H1 (cell line): ENCODE data around the gene GAS7. TPM values are rescaled to one million over a fixed set of nuclear protein-coding genes. Genes with fewer than 3 reads are reported as not detected.

Experiments used
- CTCF ChIA-PET: fragments of 300-600 bp; sonication (Branson Sonifier 250); formaldehyde crosslinking; loops from one replicate; lab custom pipeline; 2021; ENCODE audit not compliant: partially characterized antibody; lab: Charles Lee
- POLR2A ChIA-PET: fragments of 300-600 bp; sonication (Branson Sonifier 250); formaldehyde crosslinking; loops from one replicate; lab custom pipeline; 2021; ENCODE audit warnings: inconsistent platforms; ENCODE audit not compliant: partially characterized antibody; lab: Charles Lee
- DNase-seq, 2 experiments: peaks; one replicate each; pipeline versions ENCODE4 v3.0.0 to v3.0.0-alpha.2; 2010 to 2022; ENCODE audit warnings: low spot score in 2 of 2, low read depth in 1 of 2, mixed read lengths in 1 of 2
- FAIRE-seq: peaks from 2 replicates; lab custom pipeline; 2011; peaks lifted over from hg19 to GRCh38; lab: Jason Lieb, UNC
- H2AFZ ChIP-seq: 2 replicates; pipeline ENCODE4 v1.8.1; 2012; ENCODE audit warnings: low read length, inconsistent platforms
- H2AK5ac ChIP-seq: 2 replicates; pipeline ENCODE4 v1.6.1; 2013; ENCODE audit warnings: low read depth, low read length
- H2BK120ac ChIP-seq: replicated peaks from 2 replicates; pipeline ENCODE3; 2013; ENCODE audit warnings: low read depth, low read length, inconsistent platforms
- H2BK12ac ChIP-seq: 2 replicates; pipeline ENCODE4 v1.6.1; 2013; ENCODE audit warnings: low read depth, low read length
- H2BK15ac ChIP-seq: 2 replicates; pipeline ENCODE4 v1.6.1; 2013; ENCODE audit warnings: low read length
- H2BK20ac ChIP-seq: 2 replicates; pipeline ENCODE4 v1.6.1; 2013; ENCODE audit warnings: low read length
- H2BK5ac ChIP-seq: 2 replicates; pipeline ENCODE4 v1.6.1; 2013; ENCODE audit warnings: low read depth, low read length
- H3K14ac ChIP-seq: 2 replicates; pipeline ENCODE4 v1.6.1; 2013; ENCODE audit warnings: inconsistent platforms; ENCODE audit not compliant: insufficient read length
- H3K18ac ChIP-seq: 2 replicates; pipeline ENCODE4 v1.6.1; 2013; ENCODE audit warnings: low read length; ENCODE audit errors: extremely low read depth
- H3K23ac ChIP-seq: 2 replicates; pipeline ENCODE4 v1.6.1; 2013; ENCODE audit warnings: inconsistent platforms; ENCODE audit not compliant: insufficient read length
- H3K23me2 ChIP-seq: 2 replicates; pipeline ENCODE4 v1.6.1; 2013; ENCODE audit warnings: low read depth, low read length
- H3K27ac ChIP-seq: 2 replicates; pipeline ENCODE4 v1.6.1; 2011; ENCODE audit warnings: low read depth, low read length, inconsistent platforms
- H3K27me3 ChIP-seq, 4 experiments: replicated peaks in 1 of 4; 1 replicate in 1 of 4; 2 replicates in 3 of 4; pipeline versions ENCODE4 v1.6.1 to v1.8.1; 2011 to 2013; ENCODE audit warnings: low read length in 3 of 4, mild to moderate bottlenecking in 3 of 4, inconsistent platforms in 2 of 4, mixed read lengths in 2 of 4, moderate library complexity in 1 of 4; ENCODE audit not compliant: control insufficient read depth in 3 of 4, insufficient read depth in 3 of 4; ENCODE audit errors: extremely low read depth in 1 of 4
- H3K36me3 ChIP-seq, 4 experiments: 2 replicates each; pipeline versions ENCODE4 v1.6.1 to v1.8.1; 2011 to 2013; ENCODE audit warnings: mild to moderate bottlenecking in 4 of 4, low read length in 3 of 4, moderate library complexity in 2 of 4, control low read depth in 1 of 4, inconsistent platforms in 1 of 4; ENCODE audit not compliant: insufficient read depth in 4 of 4, control insufficient read depth in 2 of 4
- H3K4ac ChIP-seq: replicated peaks from 2 replicates; pipeline ENCODE3; 2013; ENCODE audit warnings: low read length, low read depth, mixed read lengths, inconsistent platforms; ENCODE audit not compliant: insufficient read length
- H3K4me1 ChIP-seq, 4 experiments: replicated peaks in 1 of 4; 1 replicate in 1 of 4; 2 replicates in 3 of 4; pipeline versions ENCODE4 v1.6.1 to v1.8.1; 2011 to 2013; ENCODE audit warnings: low read length in 3 of 4, inconsistent platforms in 2 of 4, mixed read lengths in 1 of 4; ENCODE audit not compliant: insufficient read depth in 4 of 4, control insufficient read depth in 3 of 4
- H3K4me2 ChIP-seq, 2 experiments: 2 replicates each; pipeline versions ENCODE4 v1.6.1 to v1.8.1; 2011 to 2013; ENCODE audit warnings: low read depth in 2 of 2, low read length in 2 of 2, control low read depth in 1 of 2, inconsistent platforms in 1 of 2, mild to moderate bottlenecking in 1 of 2; ENCODE audit not compliant: insufficient read depth in 1 of 2
- H3K4me3 ChIP-seq, 4 experiments: fragments of 200-600, 300-600 bp in 1 of 4; sonication (generic), shearing (Covaris generic), sonication (Bioruptor Twin) in 1 of 4; 2 replicates each; pipeline versions ENCODE4 v1.5.1 to v1.8.1; 2011 to 2016; ENCODE audit warnings: low read length in 4 of 4, low read depth in 3 of 4, control low read depth in 2 of 4, inconsistent platforms in 2 of 4, mild to moderate bottlenecking in 2 of 4, mixed read lengths in 1 of 4, moderate library complexity in 1 of 4; ENCODE audit not compliant: insufficient read depth in 2 of 4; ENCODE audit errors: extremely low read depth in 1 of 4
- H3K56ac ChIP-seq: replicated peaks from 2 replicates; pipeline ENCODE3; 2013; ENCODE audit warnings: low read depth, mild to moderate bottlenecking, mixed read lengths, low read length, inconsistent platforms; ENCODE audit not compliant: insufficient read length
- H3K79me1 ChIP-seq: 2 replicates; pipeline ENCODE4 v1.6.1; 2013; ENCODE audit warnings: low read depth, low read length, control low read depth
- H3K79me2 ChIP-seq, 2 experiments: 2 replicates each; pipeline versions ENCODE4 v1.6.1 to v1.8.1; 2012 to 2013; ENCODE audit warnings: low read length in 2 of 2, mild to moderate bottlenecking in 2 of 2, inconsistent platforms in 1 of 2; ENCODE audit not compliant: insufficient read depth in 2 of 2, control insufficient read depth in 1 of 2
- H3K9ac ChIP-seq, 4 experiments: replicated peaks in 1 of 4; 1 replicate in 1 of 4; 2 replicates in 3 of 4; pipeline versions ENCODE4 v1.6.1 to v1.8.1; 2011 to 2013; ENCODE audit warnings: low read depth in 3 of 4, low read length in 3 of 4, control low read depth in 2 of 4, mild to moderate bottlenecking in 2 of 4, moderate library complexity in 2 of 4, inconsistent platforms in 1 of 4; ENCODE audit errors: extremely low read depth in 1 of 4
- H3K9me3 ChIP-seq, 2 experiments: 2 replicates each; pipeline versions ENCODE4 v1.6.1 to v1.8.1; 2012 to 2013; ENCODE audit warnings: mild to moderate bottlenecking in 2 of 2, moderate library complexity in 2 of 2, control low read depth in 1 of 2, inconsistent platforms in 1 of 2, low read depth in 1 of 2, low read length in 1 of 2, mixed read lengths in 1 of 2; ENCODE audit not compliant: insufficient read depth in 2 of 2
- H4K20me1 ChIP-seq, 2 experiments: replicated peaks in 1 of 2; 2 replicates each; pipeline versions ENCODE3 to v1.8.1; 2011 to 2013; ENCODE audit warnings: inconsistent platforms in 2 of 2, low read length in 2 of 2, mild to moderate bottlenecking in 1 of 2; ENCODE audit not compliant: insufficient read depth in 2 of 2, control insufficient read depth in 1 of 2
- H4K5ac ChIP-seq: 2 replicates; pipeline ENCODE4 v1.6.1; 2013; ENCODE audit warnings: low read length, low read depth, mixed read lengths, inconsistent platforms; ENCODE audit not compliant: insufficient read length
- H4K8ac ChIP-seq: 2 replicates; pipeline ENCODE4 v1.8.0; 2013; ENCODE audit warnings: mild to moderate bottlenecking, moderate library complexity, low read length, inconsistent platforms; ENCODE audit not compliant: insufficient read depth; ENCODE audit errors: extremely low read depth
- H4K91ac ChIP-seq: replicated peaks from 2 replicates; pipeline ENCODE3; 2013; ENCODE audit warnings: low read length, mixed read lengths, inconsistent platforms; ENCODE audit not compliant: insufficient read length
- ASH2L ChIP-seq: fragments of 200-600, 300-600 bp; sonication (generic); IDR thresholded peaks from one replicate; pipeline ENCODE4 v1.7.1; 2017; ENCODE audit warnings: low read length
- CHD1 ChIP-seq: IDR thresholded peaks from 2 replicates; pipeline ENCODE4 v1.6.1; 2012; ENCODE audit warnings: low read depth, low read length, improper control_type of control experiment
- EGR1 ChIP-seq: IDR thresholded peaks from 2 replicates; pipeline ENCODE4 v1.6.1; 2011; ENCODE audit warnings: low read depth, low read length, borderline replicate concordance
- KDM1A ChIP-seq: fragments of 200-600, 300-600 bp; sonication (generic); IDR thresholded peaks from 2 replicates; pipeline ENCODE4 v1.7.1; 2016; ENCODE audit warnings: mild to moderate bottlenecking, low read length, borderline replicate concordance
- YY1 ChIP-seq: IDR thresholded peaks from 2 replicates; pipeline ENCODE4 v1.6.1; 2011; ENCODE audit warnings: low read depth, mild to moderate bottlenecking, low read length
- ZNF274 ChIP-seq: IDR thresholded peaks from 2 replicates; pipeline ENCODE4 v1.7.0; 2012; ENCODE audit warnings: low read length, borderline replicate concordance; ENCODE audit errors: extremely low read depth
- WGBS, 2 experiments: shearing (Covaris generic) in 1 of 2; methylation state at CpG; one replicate each; pipeline versions ENCODE4 v1.1.6 to v1.1.7; 2013 to 2015; ENCODE audit warnings: low lambda C conversion rate in 2 of 2, mixed read lengths in 2 of 2, inconsistent platforms in 1 of 2, low coverage in 1 of 2, missing lambda C conversion rate in 1 of 2; ENCODE audit not compliant: insufficient replicate concordance in 2 of 2, insufficient coverage in 1 of 2, insufficient read length in 1 of 2; ENCODE audit errors: extremely low coverage in 1 of 2, missing lambda C conversion rate in 1 of 2; 5-methylcytosine and 5-hydroxymethylcytosine counted together
- polyA plus RNA-seq, 7 experiments: library from polyadenylated mRNA; depleted of rRNA in 3 of 7; stranded (reverse) in 5 of 7; unstranded in 2 of 7; fragments of >200 nt in 5 of 7; fragments of 200-250 nt in 2 of 7; gene quantifications; 1 replicate in 5 of 7; 2 replicates in 1 of 7; 4 replicates in 1 of 7; pipeline versions ENCODE4 v1.2.1 to v1.2.3, GENCODE V29; 2011 to 2013; ENCODE audit warnings: missing spikeins in 2 of 7, mixed read lengths in 2 of 7
- total RNA-seq: library from RNA; stranded (reverse); fragmentation: NEBNext Ultra II Directional; extraction: Animal tissue kit (Norgen Biotek cat#: 25700); gene quantifications from 2 replicates; pipeline ENCODE4 v1.2.1, GENCODE V29; 2021

The GAS7 gene
- total and polyA plus RNA-seq, 2 of the 8 experiments (the other 6 are each of a cell fraction or from before 2014, with no cell fraction given), result 5.0 to 14.5 TPM

DNA sequence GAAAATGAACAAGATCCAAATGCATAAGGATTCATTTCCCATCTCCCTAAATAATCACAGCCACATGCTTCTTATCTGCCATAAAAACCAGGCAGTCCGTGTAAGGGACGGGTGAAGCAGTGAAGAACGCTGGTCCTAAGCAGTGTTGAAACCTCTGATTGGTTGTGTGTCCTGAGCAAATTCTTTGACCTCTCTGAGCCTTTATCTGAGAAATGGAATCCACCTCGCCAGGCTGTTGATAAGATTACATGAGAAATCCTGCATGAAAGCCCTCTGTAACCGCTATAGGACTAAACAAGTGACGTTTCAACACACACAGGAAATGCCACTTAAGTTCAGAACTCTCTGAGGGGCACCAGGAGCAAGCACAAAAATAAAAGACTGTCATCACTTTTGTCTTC, 26.8 kb downstream of the GAS7 start:
- H3K4ac ChIP-seq, result no peak overlapping the region
- no peak overlapping the region for H3K4me3 ChIP-seq
- H4K91ac ChIP-seq, result no peak overlapping the region
- H3K27ac ChIP-seq, result no peak overlapping the region
- H2BK20ac ChIP-seq, result no peak overlapping the region
- CTCF ChIA-PET, result interaction anchor here (0.9 kb wide), 1 partner anchor 55 kb away, joined by 3 read pairs; no protein-coding TSS in a partner anchor
- no peak overlapping the region for H3K14ac ChIP-seq
- no peak overlapping the region for H2BK120ac ChIP-seq
- H3K23ac ChIP-seq, result no peak overlapping the region
- no peak overlapping the region for H2BK12ac ChIP-seq
- H4K20me1 ChIP-seq, result no peaks in the 10 kb centered on the region
- H3K27me3 ChIP-seq, result no peaks in the 10 kb centered on the region; a peak in 1 of 7 replicates
- no peak overlapping the region for H3K56ac ChIP-seq
- no peak for TF ChIP-seq EGR1
- TF ChIP-seq ZNF274, result no peak
- TF ChIP-seq YY1, result no peak
- TF ChIP-seq ASH2L, result no peak
- no peak for TF ChIP-seq KDM1A
- TF ChIP-seq CHD1, result no peak
- no peak overlapping the region for H2BK15ac ChIP-seq
- no peak for DNase-seq
- peak; percentile 60 for FAIRE-seq
- WGBS, 2 experiments, result 72% methylated on average over 6 of the region's 6 CpGs; no CpG with 5 or more reads in 1 of the 2 experiments
- no peak overlapping the region for H3K9ac ChIP-seq
- H2BK5ac ChIP-seq, result no peak overlapping the region
- no peaks in the 10 kb centered on the region for H3K23me2 ChIP-seq
- H2AK5ac ChIP-seq, result no peak overlapping the region
- H4K8ac ChIP-seq, result no peak overlapping the region
- H3K4me2 ChIP-seq, result no peak overlapping the region
- H3K4me1 ChIP-seq, result peaks cover 0 to 2% (median 1%) of the 10 kb centered on the region in 4 experiments; a peak in 5 of 7 replicates
- no peak overlapping the region for H3K18ac ChIP-seq
- no peak overlapping the region for H2AFZ ChIP-seq
- POLR2A ChIA-PET, result interaction anchor here (0.6 kb wide), 1 partner anchor 11 kb away, joined by 3 read pairs; no protein-coding TSS in a partner anchor
- H3K79me1 ChIP-seq, result 0 out of 2 replicates have a peak, but pooled peaks cover 3% of the 10 kb centered on the region
- no peak overlapping the region for H4K5ac ChIP-seq
- no peaks in the 10 kb centered on the region for H3K36me3 ChIP-seq
- H3K79me2 ChIP-seq, result no peaks in the 10 kb centered on the region
- H3K9me3 ChIP-seq, result peaks cover 0 to 4% of the 10 kb centered on the region in 2 experiments; a peak in 1 of 4 replicates
